Spleen (tissue), 11 donors: Measurements from ENCODE around the gene S1PR3. TPM values are rescaled to one million over a fixed set of nuclear protein-coding genes. Genes with fewer than 3 reads are reported as not detected.

Source experiments
- DNase-seq: peaks from one replicate; pipeline ENCODE4 v3.0.0-alpha.2; 2020
- H3K27ac ChIP-seq, 8 donors: fragments of 200-600 bp; sonication (generic) in 7 of 8; 1 replicate in 4 of 8; 2 replicates in 4 of 8; pipeline versions ENCODE4 v1.5.0 to v1.8.0; 2016 to 2021; ENCODE audit warnings: inconsistent platforms in 4 of 8, mild to moderate bottlenecking in 4 of 8, moderate library complexity in 1 of 8
- H3K27me3 ChIP-seq, 7 donors: fragments of 200-600 bp; sonication (generic) in 6 of 7; replicated peaks in 1 of 7; 1 replicate in 4 of 7; 2 replicates in 3 of 7; pipeline versions ENCODE4 v1.5.0 to v1.8.0; 2016 to 2021; ENCODE audit warnings: inconsistent platforms in 3 of 7, mild to moderate bottlenecking in 1 of 7
- H3K36me3 ChIP-seq, 6 donors: fragments of 200-600 bp; sonication (generic) in 5 of 6; 1 replicate in 4 of 6; 2 replicates in 2 of 6; pipeline versions ENCODE4 v1.5.0 to v1.8.0; 2016 to 2021; ENCODE audit warnings: inconsistent platforms in 2 of 6
- H3K4me1 ChIP-seq, 6 donors: fragments of 200-600 bp; sonication (generic) in 5 of 6; 1 replicate in 3 of 6; 2 replicates in 3 of 6; pipeline versions ENCODE4 v1.5.0 to v1.8.0; 2016 to 2021; ENCODE audit warnings: inconsistent platforms in 3 of 6
- H3K4me3 ChIP-seq, 8 donors: fragments of 200-600 bp; sonication (generic) in 7 of 8; 1 replicate in 4 of 8; 2 replicates in 4 of 8; pipeline versions ENCODE4 v1.5.0 to v1.8.0; 2016 to 2021; ENCODE audit warnings: inconsistent platforms in 4 of 8, mild to moderate bottlenecking in 4 of 8, moderate library complexity in 2 of 8
- H3K9me3 ChIP-seq, 8 donors: fragments of 200-600 bp; sonication (generic) in 7 of 8; 1 replicate in 4 of 8; 2 replicates in 4 of 8; pipeline versions ENCODE4 v1.5.0 to v1.8.0; 2016 to 2021; ENCODE audit warnings: inconsistent platforms in 4 of 8
- POLR2A ChIP-seq, 3 donors: fragments of 450-650 bp; IDR thresholded peaks; one replicate each; pipeline ENCODE4 v1.5.1; 2017; ENCODE audit warnings: antibody characterized with exemption in 3 of 3, mild to moderate bottlenecking in 1 of 3
- POLR2AphosphoS5 ChIP-seq, 3 donors: sonication (generic); formaldehyde crosslinking; IDR thresholded peaks; one replicate each; pipeline ENCODE4 v1.5.1; 2017; ENCODE audit warnings: antibody characterized with exemption in 3 of 3
- WGBS, 5 donors: extraction: QIAGEN DNeasy Blood & Tissue Kit in 3 of 5; methylation state at CpG; one replicate each; pipeline versions ENCODE4 v1.1.5 to v1.1.7; 2013 to 2018; 5-methylcytosine and 5-hydroxymethylcytosine counted together
- intact Hi-C: fragments of 100-400 bp; cut with DNase I; formaldehyde crosslinking; loops from one replicate; pipeline ENCODE4 v1.15.0; 2023; ENCODE audit warnings: low total_unique reads
- polyA plus RNA-seq, 3 donors: library from polyadenylated mRNA; stranded (reverse); fragments of 200-250 nt; gene quantifications; one replicate each; pipeline ENCODE4 v1.2.1, GENCODE V29; 2013
- total RNA-seq, 7 donors: library from RNA; depleted of rRNA in 3 of 7; stranded (reverse); fragments of >200 nt in 3 of 7; fragmentation: NEBNext Ultra II Directional in 4 of 7; extraction: Animal tissue kit (Norgen Biotek cat#: 25700) in 4 of 7; gene quantifications; one replicate each; pipeline versions ENCODE4 v1.1.0 to v1.2.1, GENCODE V29; 2016 to 2021
- TF ChIP-seq, protein P1 (sequence below), 11 experiments: fragments of 200-600 bp in 7 of 11; fragments of 450-650 bp in 4 of 11; sonication (generic) in 4 of 11; IDR thresholded peaks in 8 of 11; conservative IDR thresholded peaks in 3 of 11; 1 replicate in 7 of 11; 2 replicates in 4 of 11; pipeline versions ENCODE4 v1.4.0 to v1.8.0; 2016 to 2021; ENCODE audit warnings: antibody characterized with exemption in 11 of 11, inconsistent platforms in 4 of 11, mild to moderate bottlenecking in 1 of 11
- donor health status: healthy with polysubstance abuse.
- donor health status: DM: no; HTN: no; CAD: no; lungs with moderate emphysema.
- donor health status: DM: no; HTN: no; CAD: no.
- donor health status: Bipolar disorder and iron deficiency.
- donor health status: healthy.
- donor health status: DM: no; HTN: no; CAD: no.
- donor health status: DM: yes; HTN: yes; CAD: no.

The S1PR3 gene
- total and polyA plus RNA-seq, 10 donors = 6.4 to 50.9 (median 34.3) TPM

DNA sequence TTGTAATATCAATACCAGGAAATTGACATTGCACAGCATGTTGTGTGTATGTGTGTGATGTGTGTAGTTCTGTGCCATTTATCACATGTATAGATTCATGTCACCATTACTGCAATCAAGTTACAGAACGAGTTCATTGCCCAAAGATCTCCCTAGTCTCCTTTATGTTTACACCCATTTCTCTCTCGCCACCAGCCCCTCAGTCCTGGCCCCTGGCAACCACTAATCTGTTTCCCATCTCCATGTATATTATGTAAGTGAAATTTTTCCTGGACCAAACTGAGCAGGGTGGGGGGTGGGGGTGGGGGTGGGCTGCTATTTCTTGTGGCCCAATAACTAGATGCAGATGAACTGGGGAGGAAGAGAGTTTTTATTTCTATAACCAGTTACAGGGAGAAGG lies 11.5 kb upstream of the S1PR3 start:
- 83 to 93% (median 88%) methylated on average over 2 of the region's 2 CpGs for WGBS, 5 donors
- TF ChIP-seq POLR2A (IDR thresholded peaks at IDR 0.05) (no peak), POLR2AphosphoS5 (IDR thresholded peaks at IDR 0.05) (no peak)
- TF ChIP-seq, protein P1, sequence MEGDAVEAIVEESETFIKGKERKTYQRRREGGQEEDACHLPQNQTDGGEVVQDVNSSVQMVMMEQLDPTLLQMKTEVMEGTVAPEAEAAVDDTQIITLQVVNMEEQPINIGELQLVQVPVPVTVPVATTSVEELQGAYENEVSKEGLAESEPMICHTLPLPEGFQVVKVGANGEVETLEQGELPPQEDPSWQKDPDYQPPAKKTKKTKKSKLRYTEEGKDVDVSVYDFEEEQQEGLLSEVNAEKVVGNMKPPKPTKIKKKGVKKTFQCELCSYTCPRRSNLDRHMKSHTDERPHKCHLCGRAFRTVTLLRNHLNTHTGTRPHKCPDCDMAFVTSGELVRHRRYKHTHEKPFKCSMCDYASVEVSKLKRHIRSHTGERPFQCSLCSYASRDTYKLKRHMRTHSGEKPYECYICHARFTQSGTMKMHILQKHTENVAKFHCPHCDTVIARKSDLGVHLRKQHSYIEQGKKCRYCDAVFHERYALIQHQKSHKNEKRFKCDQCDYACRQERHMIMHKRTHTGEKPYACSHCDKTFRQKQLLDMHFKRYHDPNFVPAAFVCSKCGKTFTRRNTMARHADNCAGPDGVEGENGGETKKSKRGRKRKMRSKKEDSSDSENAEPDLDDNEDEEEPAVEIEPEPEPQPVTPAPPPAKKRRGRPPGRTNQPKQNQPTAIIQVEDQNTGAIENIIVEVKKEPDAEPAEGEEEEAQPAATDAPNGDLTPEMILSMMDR (IDR thresholded peaks at IDR 0.05 in 8 of 11, conservative IDR thresholded peaks at IDR 0.05 in 3 of 11) = no peak
- no peak overlapping the region for H3K27ac ChIP-seq
- no peak overlapping the region for H3K4me3 ChIP-seq
- no peak for DNase-seq
- intact Hi-C loops = loop anchor here (10.0 kb wide), 1 partner anchor 95 kb away; no protein-coding TSS in a partner anchor
- peaks cover 0 to 12% (median 0%) of the 10 kb centered on the region in 7 donors for H3K27me3 ChIP-seq
- no peaks in the 10 kb centered on the region for H3K36me3 ChIP-seq
- no peaks in the 10 kb centered on the region for H3K4me1 ChIP-seq
- peaks cover 0 to 13% (median 0%) of the 10 kb centered on the region in 8 donors for H3K9me3 ChIP-seq

GRCh38 chr9:88980740-88981203 lies 10.5 kb upstream of the S1PR3 start:
- Histone ChIP-seq H3K36me3 (no peaks in the 10 kb centered on the region), H3K27me3 (peaks cover 0 to 19% (median 0%) of the 10 kb centered on the region in 7 donors), H3K4me3 (no peak overlapping the region), H3K9me3 (peaks cover 0 to 13% (median 0%) of the 10 kb centered on the region in 8 donors), H3K27ac (no peak overlapping the region), H3K4me1 (no peaks in the 10 kb centered on the region)
- DNase-seq = no peak
- WGBS, 5 donors = 81 to 95% (median 91%) methylated on average over 1 of the region's 1 CpG
- TF ChIP-seq, protein P1 (IDR thresholded peaks at IDR 0.05 in 8 of 11, conservative IDR thresholded peaks at IDR 0.05 in 3 of 11) = no peak
- no peak for TF ChIP-seq POLR2A (IDR thresholded peaks at IDR 0.05)
- TF ChIP-seq POLR2AphosphoS5 (IDR thresholded peaks at IDR 0.05) = no peak
- intact Hi-C loops = loop anchor here (10.0 kb wide), 1 partner anchor 96 kb away; no protein-coding TSS in a partner anchor

- intact Hi-C loops = loop anchor here (10.0 kb wide), 1 partner anchor 99 kb away; no protein-coding TSS in a partner anchor
- Histone ChIP-seq H3K36me3 (no peaks in the 10 kb centered on the region), H3K4me3 (no peak overlapping the region), H3K27ac (no peak overlapping the region), H3K9me3 (peaks cover 0 to 13% (median 0%) of the 10 kb centered on the region in 8 donors), H3K27me3 (peaks cover 0 to 14% (median 0%) of the 10 kb centered on the region in 7 donors), H3K4me1 (peaks cover 0 to 8% (median 3%) of the 10 kb centered on the region in 6 donors)
- TF ChIP-seq POLR2AphosphoS5 (IDR thresholded peaks at IDR 0.05) (no peak), POLR2A (IDR thresholded peaks at IDR 0.05) (no peak)
- TF ChIP-seq, protein P1 (IDR thresholded peaks at IDR 0.05 in 8 of 11, conservative IDR thresholded peaks at IDR 0.05 in 3 of 11) = no peak
- 73 to 82% (median 74%) methylated on average over 2 of the region's 2 CpGs for WGBS, 5 donors
- DNase-seq = no peak
Observed at GRCh38 chr9:88983865-88984542, 7.3 kb upstream of the S1PR3 start.

- peaks cover 0 to 14% (median 0%) of the 10 kb centered on the region in 7 donors for H3K27me3 ChIP-seq
- peaks cover 0 to 13% (median 8%) of the 10 kb centered on the region in 6 donors for H3K4me1 ChIP-seq
- DNase-seq = no peak
- no peaks in the 10 kb centered on the region for H3K36me3 ChIP-seq
- 79 to 97% (median 93%) methylated on average over 4 of the region's 4 CpGs for WGBS, 5 donors
- peaks cover 0 to 13% (median 0%) of the 10 kb centered on the region in 8 donors for H3K9me3 ChIP-seq
- no peak for TF ChIP-seq POLR2A (IDR thresholded peaks at IDR 0.05)
- TF ChIP-seq, protein P1 (IDR thresholded peaks at IDR 0.05 in 8 of 11, conservative IDR thresholded peaks at IDR 0.05 in 3 of 11) = no peak
- intact Hi-C loops = loop anchor here (10.0 kb wide), 1 partner anchor 100 kb away; no protein-coding TSS in a partner anchor
- no peak overlapping the region for H3K4me3 ChIP-seq
- no peak overlapping the region for H3K27ac ChIP-seq
Observed at GRCh38 chr9:88984543-88984883, 6.8 kb upstream of the S1PR3 start.
